CD4-positive, alpha-beta T cell treated with Interleukin-4 for 4 hours (primary cell): ENCODE measurements around the gene AGER.
A peak's percentile ranks its signal among the peaks of the same experiment; 100 is the strongest.

Experiments
- DNase-seq: peaks from one replicate; pipeline ENCODE4 v3.0.0-alpha.2; 2020

Gene AGER

DNA sequence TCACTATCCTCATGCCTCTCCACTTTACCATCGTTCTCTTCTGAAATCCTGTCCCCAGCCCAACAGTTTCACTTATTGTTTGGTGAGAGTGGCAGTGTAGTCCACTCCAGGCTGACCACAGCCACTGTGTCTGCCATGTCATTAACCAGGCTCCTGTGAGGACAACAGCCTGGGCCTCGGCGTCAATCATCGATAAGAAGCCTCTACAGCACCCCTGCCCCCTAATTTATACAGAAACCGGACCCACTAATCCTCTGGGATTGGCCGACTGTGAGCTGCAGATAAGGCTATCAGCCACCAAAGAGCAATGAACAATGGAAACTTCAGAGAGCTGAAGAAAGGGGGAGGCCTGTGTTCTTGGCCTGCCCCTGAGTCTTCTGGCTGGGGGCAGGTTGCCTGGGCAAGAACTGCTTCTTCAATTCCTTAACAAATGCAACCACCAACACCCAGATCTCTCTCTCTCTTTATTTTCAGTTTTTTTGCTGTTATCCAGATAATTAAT lies 16.2 kb downstream of the AGER start:
- no peak for DNase-seq

DNA sequence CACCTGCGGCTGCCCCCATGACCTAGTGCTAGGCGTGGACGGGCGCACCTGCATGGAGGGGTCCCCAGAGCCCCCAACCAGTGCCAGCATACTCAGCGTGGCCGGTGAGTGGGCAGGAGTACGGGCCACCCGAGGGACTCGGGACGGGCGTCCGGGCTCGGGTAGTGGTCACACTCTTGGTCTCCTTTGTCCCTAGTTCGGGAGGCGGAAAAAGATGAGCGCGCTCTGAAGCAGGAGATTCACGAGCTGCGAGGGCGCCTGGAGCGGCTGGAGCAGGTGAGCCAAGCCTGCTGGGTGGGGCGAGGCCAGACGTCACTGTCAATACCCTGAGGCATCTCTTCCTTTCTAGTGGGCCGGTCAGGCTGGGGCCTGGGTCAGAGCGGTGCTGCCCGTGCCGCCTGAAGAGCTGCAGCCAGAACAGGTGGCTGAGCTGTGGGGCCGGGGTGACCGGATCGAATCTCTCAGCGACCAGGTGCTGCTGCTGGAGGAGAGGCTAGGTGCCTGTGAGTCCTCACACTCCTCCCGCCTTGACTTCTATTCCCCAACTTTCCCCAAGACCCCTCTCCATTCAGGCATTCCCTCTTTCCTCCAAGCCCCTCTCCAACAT lies 16.8 kb downstream of the AGER start:
- DNase-seq = no peak

DNA sequence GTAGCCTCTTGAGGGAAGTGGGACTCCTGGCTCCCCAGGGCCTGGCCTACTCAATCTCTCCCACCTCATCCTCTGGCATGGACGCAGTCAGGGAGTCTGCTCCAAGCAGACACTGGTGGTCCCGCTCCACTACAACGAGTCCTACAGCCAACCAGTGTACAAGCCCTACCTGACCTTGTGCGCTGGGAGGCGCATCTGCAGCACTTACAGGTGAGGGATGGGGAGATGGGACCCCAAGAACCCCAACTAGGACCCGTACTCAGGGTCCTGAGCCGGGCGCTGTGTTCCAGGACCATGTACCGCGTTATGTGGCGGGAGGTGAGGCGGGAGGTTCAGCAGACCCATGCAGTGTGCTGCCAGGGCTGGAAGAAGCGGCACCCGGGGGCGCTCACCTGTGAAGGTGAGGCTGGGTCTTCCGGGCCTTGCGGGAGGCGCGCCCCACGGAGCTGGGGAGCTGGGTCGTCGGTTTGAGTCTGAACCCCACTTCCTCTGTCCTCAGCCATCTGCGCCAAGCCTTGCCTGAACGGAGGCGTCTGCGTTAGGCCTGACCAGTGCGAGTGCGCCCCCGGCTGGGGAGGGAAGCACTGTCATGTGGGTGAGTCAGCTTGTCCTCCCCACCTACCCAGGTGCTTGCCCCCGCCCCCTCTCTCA lies 17.5 kb downstream of the AGER start:
- no peak for DNase-seq

DNA sequence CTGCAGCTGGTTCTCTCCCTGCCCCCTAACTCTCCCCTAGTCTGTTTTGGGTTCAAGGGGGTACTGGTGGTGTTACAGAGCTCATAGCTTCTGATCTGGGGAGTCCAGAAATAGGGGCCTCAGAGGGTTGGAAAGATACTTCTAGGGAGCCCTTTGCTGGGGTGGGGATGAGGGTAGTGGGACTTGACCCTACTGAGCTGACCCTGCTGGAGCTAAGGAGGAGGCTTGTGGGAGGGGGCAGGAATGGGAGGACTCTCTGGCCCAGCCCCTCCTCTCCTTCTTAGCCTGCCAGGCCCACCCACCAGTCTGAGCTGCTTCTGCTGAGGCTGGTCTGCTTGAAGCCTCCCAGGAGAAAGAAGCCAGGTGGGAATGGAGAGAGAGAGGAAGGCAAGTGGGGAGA lies 19.8 kb downstream of the AGER start, which contains the start of gene EGFL8:
EGFL8 (plus strand) TSS at position 301 of the 400 bp plus-strand sequence. CDS start 1,571 bp downstream, outside the sequence.
- no peak for DNase-seq

DNA sequence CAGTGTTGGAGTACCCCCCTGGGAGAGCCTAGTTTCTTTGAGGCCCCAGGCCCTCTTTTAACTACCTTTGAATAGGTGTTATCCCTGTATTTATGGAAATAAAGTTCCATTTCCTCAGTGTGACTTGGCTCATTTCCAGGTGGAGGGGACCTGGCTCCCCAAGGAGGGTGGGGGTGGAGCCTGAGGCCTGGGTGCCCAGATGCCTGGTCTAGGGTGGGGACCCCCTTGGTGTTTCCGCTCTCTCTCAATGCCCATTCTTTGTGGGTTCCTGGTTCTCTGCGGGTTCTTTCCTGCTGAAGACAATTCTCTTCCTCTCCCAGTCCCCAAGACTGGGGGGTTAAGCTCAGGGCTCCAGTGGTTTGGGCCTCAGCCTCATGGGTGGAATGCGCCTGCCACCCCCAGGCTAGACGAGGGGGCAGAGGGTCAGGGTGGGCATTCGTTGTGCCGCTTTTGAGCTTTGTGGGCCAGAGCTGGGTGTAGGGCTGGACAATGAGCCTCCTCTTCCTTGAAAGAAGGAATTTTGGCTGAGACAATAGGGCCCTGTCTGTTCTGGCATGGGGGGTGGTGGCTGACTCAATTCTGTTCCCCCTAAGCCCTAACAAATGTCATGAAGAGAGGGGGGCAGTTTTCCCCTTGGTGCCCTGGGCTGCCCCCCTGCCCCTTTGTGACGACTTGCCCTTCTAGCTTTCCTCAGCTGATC lies 20.3 kb downstream of the AGER start:
- DNase-seq = no peak

DNA sequence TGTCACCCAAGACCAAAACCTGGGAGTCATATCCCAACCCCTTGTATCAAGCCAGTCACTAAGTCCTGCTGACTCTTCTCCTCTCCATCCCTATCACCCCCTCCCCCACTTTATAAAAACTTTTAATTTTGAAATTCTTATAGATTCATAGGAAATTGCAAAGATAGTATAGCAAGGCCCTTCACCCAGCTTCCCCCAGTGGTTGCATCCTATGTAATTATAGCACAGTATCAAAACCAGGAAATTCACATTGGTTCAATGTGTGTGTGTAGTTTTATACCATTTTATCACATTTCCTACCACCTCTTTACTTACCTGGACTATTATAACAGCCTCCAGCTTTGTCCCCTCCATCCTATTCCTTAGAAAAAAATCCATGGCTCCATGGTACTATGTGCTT lies 26.0 kb downstream of the AGER start:
- no peak for DNase-seq

DNA sequence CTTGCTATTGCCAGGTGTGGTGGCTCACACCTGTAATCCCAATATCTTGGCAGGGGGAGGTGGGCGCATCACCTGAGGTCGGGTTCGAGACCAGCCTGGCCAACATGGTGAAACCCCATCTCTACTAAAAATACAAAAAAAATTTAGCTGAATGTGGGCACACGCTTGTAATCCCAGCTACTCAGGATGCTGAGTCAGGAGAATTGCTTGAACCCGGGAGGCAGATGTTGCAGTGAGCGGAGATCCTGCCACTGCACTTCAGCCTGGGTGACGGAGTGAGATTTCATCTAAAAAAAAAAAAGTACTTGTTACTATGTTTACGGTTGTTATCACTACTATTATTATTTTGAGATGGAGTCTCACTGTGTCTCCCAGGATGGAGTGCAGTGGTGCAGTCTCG lies 27.2 kb downstream of the AGER start:
- DNase-seq = no peak

DNA sequence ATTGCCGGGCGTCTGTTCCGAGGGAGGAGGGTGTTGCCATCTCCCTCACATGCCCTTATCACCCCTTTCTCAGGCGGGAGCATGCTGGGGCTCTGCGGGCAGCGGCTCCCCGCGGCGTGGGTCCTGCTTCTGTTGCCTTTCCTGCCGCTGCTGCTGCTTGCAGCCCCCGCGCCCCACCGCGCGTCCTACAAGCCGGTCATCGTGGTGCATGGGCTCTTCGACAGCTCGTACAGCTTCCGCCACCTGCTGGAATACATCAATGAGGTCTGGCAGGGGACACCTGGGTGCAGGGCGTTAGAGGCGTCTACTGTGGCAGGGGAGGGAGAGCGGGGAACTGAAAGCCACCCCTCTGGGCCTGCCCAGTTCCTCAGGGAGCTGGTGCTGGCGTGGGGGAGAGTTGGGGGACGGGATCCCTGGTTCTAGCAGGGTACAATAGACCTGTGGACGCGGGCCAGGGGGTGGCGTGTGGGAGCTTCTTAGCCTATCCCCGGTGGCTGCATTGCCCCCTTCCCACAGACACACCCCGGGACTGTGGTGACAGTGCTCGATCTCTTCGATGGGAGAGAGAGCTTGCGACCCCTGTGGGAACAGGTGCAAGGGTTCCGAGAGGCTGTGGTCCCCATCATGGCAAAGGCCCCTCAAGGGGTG lies 29.4 kb downstream of the AGER start:
- peak; percentile 68 for DNase-seq

DNA sequence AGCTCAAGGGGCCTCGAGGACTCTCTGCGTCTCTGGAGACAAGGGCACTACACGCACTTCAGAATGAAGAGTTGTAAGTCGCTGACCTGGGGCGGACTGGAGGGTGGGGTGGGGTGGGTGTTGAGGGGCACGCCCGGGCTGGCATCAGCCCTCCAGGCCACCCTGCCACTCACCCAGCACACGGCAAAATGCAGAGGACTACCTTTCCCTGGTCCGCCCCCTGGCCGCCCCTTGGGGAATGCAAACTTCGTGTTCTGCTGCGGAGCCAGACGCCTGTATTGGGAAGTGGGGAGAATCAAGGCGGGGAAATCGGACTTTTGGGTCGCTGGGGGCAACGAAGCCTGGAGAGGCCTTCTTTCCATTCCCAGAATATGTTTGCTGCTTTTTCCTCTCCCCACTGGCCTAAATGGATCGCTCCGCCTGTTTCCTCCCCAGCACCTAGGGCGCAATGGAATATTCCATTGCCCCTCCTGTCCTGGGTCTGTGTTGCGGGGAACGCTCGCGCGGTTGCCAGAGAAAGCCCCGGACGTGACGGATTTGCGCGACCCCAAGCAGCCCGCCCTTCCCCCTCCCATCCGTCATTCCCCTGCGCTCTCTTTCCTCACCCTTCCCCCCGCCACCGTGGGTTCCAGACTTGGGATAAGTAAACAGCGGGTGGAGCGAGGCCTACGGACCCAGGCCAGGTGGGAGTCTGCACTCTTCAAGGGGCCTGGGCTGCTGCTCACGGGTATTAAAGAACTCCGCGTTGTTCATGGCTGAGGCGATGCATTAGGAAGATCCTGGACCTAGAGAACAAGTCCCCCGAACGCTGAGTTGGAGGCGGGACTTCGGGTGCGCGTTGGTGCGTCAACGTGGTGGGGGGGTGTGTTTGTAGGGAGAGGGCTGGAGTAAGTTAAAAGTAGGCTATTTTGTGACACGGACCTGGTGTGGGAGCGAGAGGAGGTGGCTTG lies 30.2 kb downstream of the AGER start, which contains the start of gene PPT2:
PPT2 (plus strand) TSS at position 578 of the 950 bp plus-strand sequence. CDS start 454 bp downstream, outside the sequence.
- DNase-seq = peak; percentile 65

DNA sequence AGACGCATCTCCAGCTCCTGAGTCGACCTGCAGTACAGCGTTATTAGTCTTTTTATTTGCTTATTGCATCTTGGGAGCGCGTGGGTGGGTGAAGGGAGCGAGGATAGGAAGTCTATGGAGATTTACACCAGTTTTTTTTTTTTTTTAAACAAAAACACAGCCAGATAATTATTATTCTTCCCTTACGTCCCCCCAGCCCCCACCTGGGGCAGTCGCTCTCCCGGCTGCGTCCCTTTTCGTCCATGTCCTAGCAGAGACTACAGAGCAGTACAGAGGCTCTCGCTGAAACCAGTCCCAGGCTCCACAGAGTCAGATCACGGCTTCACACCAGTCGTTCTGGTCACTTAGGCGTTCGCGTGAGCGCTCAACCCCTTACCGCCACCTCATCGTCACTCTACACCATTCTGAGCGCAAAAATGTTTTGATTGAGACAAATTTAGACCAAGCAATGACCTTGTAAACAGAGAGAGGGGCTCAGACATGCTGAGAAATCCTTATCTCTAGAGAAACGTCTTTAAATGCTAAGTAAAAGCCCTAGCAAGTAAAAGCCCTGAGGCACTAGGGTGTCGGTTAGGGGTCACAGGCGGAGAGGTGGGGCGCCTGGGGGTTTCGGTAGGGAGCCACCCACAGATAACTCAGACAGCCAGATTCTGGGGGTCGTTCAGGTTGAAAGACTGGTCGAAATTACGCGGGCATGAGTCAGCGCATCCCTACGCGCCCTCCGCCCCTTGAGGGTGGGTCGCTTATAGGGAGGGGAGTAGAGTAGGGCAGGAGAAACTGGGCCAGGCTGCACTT lies 31.1 kb downstream of the AGER start:
- no peak for DNase-seq

DNA sequence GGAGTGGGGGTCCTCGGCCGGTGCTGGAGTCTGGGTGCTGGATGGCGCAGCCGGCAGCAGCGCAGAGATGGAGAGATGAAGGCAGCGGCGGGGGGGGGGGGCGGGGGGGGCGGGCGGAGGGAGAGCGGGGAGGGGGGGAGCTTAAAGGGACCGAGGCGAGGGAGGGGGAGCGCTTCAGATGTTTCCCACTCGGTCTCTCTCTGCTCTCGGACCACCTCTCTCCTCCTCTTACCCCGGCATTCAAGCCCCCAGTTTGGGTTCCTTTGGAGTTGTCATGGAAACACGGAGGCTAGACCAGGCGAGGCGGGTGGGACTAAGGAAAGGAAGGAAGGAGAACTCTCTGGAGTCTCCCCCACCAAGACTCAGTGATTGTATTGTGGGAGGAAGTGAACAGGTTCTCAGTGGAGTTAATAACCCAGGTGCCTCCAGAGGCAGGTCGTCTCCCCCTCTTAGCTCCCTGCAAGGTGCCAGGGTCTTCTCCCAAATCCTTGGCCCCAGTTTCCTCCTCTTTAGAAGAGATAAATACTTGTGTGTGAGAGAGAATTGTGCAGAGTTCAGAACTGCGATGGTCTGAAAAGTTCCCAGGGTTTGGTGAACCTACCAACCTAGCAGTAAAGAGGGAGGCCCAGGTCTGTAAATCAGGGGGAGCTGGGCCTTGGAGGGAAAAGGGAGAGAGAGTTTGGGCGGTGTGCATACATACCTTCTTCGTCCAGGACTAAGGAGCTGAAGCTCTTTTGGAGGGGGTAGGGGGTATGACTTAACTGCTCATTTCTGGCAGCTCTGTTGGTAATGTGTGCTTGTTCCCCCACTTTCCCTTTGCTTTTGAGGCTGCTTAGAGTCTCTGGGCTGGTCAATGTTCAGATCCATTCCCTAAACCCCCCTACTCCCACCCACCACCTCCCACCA lies 31.9 kb downstream of the AGER start, which contains the start of gene PRRT1:
PRRT1 (minus strand) TSS at position 77 of the 906 bp plus-strand sequence. CDS start 112 bp downstream, outside the sequence.
- no peak for DNase-seq

DNA sequence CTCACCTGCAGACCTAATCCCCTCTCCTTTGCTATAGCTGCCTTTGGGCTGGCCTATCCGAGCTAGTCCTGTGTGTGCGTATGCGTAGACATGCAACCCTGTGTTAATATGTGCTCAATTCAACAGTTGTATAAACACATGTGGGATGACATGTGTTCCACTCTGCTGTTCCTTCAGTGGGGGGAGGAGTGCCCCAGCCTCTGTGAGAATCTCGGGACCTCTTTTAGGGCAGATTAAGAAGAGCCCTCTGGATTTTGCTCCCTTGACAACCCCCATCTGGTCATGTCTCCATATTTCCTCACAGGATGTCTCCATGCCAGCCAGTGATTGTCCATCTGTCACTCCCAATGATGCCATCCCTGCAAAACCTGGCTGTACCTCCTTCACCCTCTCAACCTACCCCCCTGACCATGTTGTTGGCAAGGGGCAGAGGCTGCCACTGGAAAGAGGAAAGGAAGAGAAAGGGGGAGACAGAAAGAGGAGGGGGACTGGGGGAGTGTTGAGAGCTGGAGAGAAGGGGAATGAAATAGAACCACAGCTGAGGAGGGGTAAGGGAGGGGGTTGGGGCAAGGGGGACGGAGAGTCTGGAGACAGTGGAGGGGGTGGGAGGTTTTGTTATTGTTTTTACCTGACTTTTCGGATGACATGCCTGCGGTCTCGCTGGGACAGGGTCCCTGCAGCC lies 32.7 kb downstream of the AGER start:
- DNase-seq = no peak

DNA sequence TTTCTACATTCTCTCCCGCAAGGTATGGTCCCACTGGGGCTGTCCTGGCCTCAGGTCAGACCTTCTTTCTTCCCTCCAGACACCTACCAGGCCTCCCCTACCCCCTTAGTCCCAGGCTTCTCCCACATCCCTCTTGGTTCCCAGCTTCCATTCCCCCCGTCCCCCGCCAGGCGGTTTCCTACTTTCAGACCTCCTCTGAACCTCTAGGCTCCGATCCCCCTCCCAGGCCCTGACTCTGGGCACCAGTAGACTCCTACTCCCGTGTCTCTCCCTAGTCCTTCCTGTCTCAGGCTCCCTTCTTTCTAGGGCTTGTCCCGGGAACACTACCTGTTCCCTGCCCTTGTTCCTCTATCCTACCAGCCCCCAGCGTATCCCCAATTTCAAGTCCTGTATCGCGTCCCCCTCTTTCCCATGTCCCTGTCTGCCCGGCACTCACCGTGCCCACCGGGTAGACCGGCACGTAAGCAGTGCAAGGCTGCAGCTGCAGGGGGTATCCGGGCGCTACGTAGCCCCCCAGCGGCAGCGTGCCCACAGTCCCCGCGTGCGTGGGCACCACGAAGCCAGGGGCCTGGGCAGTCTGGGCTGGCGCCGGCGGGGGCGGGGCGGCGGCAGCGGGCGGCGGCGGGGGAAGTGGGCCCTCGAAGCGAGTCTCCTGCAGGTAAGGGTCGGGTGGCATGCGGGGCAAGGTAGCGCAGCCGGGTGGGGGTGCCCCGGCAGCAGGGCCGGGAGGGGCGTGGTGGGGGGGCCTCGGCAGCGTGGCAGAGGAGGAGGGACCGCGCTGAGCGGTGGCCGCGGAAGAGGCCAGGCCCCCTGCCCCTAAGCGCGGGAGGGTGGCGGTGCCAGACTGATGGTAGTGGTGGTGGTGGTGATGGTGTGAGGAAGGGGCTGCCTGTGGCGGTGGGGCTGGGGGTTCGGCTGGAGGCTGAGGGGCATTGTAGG lies 33.9 kb downstream of the AGER start:
- no peak for DNase-seq

DNA sequence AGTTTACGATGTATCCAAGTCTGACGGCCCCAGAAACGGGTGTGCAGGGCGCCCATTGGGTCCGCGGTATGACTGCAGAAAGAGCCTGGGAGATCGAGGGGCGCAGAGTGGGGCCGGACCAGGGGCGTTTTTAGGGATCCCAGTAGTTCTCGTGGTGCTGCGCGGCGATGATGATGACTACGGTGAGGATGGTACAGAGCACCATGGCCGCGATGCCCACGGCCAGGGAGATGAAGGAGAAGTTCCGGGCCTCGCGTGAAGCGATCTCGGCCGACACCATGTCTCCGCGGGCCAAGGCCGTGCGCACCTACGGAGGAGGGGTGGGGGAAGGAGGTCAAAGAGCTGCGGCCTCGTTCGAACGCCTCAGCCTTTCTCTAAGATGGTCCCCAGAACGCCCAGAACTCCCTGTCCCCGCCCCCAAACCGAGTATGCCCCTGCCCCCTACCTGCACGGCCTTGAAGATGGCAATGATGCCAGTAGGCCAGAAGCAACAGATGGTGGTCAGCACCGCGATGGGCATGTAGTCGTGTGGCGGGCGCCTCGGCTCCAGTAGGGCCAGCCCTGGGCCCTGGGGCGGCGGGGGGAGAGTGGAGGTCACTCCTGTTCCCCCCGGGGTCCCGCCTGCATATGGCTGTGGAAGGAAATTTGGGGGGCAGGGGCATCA lies 34.8 kb downstream of the AGER start:
- DNase-seq = peak; percentile 7

DNA sequence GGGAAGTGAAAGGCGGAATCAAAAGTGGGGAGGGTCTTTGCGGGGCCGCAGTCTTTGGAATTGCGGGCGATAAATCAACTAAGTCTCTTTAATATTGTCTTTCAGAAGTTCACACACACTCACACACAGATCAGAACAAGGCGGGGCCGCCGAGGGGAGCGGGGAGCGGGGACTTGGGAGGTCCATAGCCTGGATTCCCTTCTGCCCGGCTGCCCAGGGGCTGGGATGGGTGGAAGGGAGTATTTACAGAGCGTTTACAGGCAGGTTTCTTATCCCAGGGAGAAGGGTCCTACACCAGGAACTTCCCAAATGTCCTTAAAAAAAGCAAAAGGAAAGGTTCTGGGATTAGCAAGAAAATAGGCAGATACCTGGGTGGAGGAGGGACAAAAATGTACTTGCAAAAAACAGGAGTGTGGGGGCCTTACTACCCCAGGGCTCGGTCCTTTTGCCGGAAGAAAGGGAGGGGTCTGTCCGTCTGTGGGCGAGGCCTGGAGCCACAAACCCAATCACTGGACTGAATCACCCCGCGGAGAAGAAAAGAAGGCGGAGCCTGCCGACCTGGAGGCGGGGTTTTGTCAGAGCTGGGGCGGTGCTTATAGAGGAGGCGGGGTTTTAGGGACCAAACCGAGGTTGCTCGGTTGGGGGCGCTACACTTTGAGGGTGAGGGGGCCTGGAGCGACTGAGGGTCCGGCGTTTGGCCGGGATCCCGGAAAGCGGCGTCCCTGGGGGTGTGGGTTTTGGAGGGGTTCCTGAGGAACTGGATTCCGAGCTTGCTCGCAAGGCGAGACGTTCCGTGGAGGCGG lies 35.6 kb downstream of the AGER start:
- DNase-seq = peak; percentile 51

DNA sequence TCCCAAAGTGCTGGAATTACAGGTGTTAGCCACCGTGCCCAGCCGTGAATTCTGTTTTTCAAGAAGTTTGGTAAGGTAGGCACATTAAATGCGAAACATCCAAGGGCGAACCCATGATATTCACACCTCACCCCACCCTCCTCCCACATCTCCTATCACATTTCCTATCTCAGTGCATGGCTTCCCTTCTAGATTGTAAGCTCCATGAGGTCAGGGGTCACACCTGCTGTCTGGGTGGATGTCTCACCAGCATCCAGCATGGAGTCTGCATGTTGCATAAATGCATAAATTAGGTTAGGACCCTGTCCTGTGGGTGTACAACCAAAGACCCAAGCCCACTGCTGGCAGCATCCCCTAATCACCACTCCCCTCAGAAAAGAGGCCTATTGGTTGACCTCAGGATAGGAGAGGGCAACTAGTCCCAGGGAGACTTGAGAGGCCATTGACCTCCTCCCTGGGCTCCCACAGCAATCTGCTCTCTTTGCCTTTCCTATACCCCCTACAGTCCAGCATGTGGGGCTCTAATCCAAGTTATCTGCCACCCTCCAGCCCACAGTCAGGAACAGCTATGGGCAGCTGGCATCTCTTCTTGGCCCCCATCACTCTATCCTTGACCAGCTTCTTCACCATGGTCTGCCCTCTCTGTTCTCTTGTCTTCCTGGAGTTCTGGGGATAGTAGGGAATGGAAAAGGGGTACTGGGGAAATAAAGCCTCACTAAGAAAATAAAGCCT lies 36.5 kb downstream of the AGER start:
- DNase-seq = no peak
